Liver (tissue), 3 donors: ENCODE data around the gene ZNRF4.

ENCODE experiments used
- GABPA ChIP-seq, 2 donors: IDR thresholded peaks in 1 of 2; conservative IDR thresholded peaks in 1 of 2; 2 replicates each; pipeline ENCODE4 v1.6.1; 2016; ENCODE audit warnings: antibody characterized with exemption in 2 of 2, mild to moderate bottlenecking in 1 of 2, moderate library complexity in 1 of 2
- HNF4G ChIP-seq: IDR thresholded peaks from 2 replicates; pipeline ENCODE4 v1.6.1; 2016; ENCODE audit warnings: antibody characterized with exemption
- RAD21 ChIP-seq, 2 donors: IDR thresholded peaks; 2 replicates each; pipeline ENCODE4 v1.6.1; 2016; ENCODE audit warnings: antibody characterized with exemption in 2 of 2, mild to moderate bottlenecking in 2 of 2
- TAF1 ChIP-seq: conservative IDR thresholded peaks from 2 replicates; pipeline ENCODE4 v1.6.1; 2016; ENCODE audit warnings: antibody characterized with exemption, mild to moderate bottlenecking
- YY1 ChIP-seq: IDR thresholded peaks from 2 replicates; pipeline ENCODE4 v1.6.1; 2016; ENCODE audit warnings: antibody characterized with exemption, mild to moderate bottlenecking
- TF ChIP-seq, protein P1 (sequence below): fragments of 150-350 bp; IDR thresholded peaks from 2 replicates; pipeline ENCODE4 v1.5.1; 2017; ENCODE audit warnings: improper control_type of control experiment, low read depth, low read length; ENCODE audit not compliant: missing input control
- TF ChIP-seq, protein P2 (sequence below): IDR thresholded peaks from 2 replicates; pipeline ENCODE4 v1.6.1; 2016; ENCODE audit warnings: antibody characterized with exemption
- TF ChIP-seq, protein P3 (sequence below): IDR thresholded peaks from 2 replicates; pipeline ENCODE4 v1.6.1; 2016; ENCODE audit warnings: antibody characterized with exemption, mild to moderate bottlenecking
- TF ChIP-seq, protein P4 (sequence below): IDR thresholded peaks from 2 replicates; pipeline ENCODE4 v1.6.1; 2016; ENCODE audit warnings: antibody characterized with exemption
- donor health status: healthy.
- donor health status: healthy.

DNA sequence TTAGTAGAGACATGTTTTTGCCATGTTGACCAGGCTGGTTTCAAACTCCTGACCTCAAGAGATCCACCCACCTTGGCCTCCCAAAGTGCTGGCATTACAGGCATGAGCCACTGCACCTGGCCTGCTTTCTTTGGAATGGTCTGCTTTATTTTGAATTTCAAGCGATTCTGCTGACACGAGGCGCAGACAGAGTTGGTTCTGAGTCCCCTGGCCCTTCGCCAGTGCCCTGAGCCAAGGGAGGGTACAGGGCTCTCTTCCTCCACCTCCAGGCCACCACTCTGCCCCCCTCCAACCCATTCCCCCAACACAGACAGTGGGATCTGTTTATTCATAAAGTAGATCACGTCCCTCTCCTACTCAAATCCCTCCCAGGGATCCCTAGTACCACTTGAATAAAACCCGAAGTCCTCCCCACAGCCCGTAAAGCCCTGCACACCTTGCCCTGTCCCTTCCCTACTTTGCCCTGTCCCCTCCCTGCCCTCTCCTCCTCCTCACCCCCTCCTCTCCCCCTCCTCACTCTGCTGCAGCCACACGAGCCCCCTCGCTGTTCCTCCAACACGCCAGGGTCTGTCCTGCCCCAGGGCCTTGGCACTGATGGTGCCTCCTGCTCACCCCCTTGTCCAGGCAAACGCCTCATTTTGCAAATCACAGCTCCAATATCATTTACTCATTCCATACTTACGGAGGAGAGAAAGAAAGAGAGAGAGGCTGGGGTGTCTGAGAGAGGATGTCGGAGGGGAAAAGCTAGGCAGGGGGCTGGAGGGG, 22.4 kb downstream of the ZNRF4 start:
- TF ChIP-seq, protein P1, sequence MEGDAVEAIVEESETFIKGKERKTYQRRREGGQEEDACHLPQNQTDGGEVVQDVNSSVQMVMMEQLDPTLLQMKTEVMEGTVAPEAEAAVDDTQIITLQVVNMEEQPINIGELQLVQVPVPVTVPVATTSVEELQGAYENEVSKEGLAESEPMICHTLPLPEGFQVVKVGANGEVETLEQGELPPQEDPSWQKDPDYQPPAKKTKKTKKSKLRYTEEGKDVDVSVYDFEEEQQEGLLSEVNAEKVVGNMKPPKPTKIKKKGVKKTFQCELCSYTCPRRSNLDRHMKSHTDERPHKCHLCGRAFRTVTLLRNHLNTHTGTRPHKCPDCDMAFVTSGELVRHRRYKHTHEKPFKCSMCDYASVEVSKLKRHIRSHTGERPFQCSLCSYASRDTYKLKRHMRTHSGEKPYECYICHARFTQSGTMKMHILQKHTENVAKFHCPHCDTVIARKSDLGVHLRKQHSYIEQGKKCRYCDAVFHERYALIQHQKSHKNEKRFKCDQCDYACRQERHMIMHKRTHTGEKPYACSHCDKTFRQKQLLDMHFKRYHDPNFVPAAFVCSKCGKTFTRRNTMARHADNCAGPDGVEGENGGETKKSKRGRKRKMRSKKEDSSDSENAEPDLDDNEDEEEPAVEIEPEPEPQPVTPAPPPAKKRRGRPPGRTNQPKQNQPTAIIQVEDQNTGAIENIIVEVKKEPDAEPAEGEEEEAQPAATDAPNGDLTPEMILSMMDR: no peak
- TF ChIP-seq YY1: no peak
- TF ChIP-seq TAF1: no peak
- no peak for TF ChIP-seq HNF4G
- TF ChIP-seq, protein P2, sequence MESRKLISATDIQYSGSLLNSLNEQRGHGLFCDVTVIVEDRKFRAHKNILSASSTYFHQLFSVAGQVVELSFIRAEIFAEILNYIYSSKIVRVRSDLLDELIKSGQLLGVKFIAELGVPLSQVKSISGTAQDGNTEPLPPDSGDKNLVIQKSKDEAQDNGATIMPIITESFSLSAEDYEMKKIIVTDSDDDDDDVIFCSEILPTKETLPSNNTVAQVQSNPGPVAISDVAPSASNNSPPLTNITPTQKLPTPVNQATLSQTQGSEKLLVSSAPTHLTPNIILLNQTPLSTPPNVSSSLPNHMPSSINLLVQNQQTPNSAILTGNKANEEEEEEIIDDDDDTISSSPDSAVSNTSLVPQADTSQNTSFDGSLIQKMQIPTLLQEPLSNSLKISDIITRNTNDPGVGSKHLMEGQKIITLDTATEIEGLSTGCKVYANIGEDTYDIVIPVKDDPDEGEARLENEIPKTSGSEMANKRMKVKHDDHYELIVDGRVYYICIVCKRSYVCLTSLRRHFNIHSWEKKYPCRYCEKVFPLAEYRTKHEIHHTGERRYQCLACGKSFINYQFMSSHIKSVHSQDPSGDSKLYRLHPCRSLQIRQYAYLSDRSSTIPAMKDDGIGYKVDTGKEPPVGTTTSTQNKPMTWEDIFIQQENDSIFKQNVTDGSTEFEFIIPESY: no peak
- TF ChIP-seq RAD21 (IDR thresholded peaks at IDR 0.05): no peak
- TF ChIP-seq, protein P3, sequence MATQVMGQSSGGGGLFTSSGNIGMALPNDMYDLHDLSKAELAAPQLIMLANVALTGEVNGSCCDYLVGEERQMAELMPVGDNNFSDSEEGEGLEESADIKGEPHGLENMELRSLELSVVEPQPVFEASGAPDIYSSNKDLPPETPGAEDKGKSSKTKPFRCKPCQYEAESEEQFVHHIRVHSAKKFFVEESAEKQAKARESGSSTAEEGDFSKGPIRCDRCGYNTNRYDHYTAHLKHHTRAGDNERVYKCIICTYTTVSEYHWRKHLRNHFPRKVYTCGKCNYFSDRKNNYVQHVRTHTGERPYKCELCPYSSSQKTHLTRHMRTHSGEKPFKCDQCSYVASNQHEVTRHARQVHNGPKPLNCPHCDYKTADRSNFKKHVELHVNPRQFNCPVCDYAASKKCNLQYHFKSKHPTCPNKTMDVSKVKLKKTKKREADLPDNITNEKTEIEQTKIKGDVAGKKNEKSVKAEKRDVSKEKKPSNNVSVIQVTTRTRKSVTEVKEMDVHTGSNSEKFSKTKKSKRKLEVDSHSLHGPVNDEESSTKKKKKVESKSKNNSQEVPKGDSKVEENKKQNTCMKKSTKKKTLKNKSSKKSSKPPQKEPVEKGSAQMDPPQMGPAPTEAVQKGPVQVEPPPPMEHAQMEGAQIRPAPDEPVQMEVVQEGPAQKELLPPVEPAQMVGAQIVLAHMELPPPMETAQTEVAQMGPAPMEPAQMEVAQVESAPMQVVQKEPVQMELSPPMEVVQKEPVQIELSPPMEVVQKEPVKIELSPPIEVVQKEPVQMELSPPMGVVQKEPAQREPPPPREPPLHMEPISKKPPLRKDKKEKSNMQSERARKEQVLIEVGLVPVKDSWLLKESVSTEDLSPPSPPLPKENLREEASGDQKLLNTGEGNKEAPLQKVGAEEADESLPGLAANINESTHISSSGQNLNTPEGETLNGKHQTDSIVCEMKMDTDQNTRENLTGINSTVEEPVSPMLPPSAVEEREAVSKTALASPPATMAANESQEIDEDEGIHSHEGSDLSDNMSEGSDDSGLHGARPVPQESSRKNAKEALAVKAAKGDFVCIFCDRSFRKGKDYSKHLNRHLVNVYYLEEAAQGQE: no peak
- no peak for TF ChIP-seq GABPA (IDR thresholded peaks at IDR 0.05 in 1 of 2, conservative IDR thresholded peaks at IDR 0.05 in 1 of 2)
- TF ChIP-seq, protein P4, sequence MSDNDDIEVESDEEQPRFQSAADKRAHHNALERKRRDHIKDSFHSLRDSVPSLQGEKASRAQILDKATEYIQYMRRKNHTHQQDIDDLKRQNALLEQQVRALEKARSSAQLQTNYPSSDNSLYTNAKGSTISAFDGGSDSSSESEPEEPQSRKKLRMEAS: no peak
